Testis (tissue), 3 donors: ENCODE measurements around the gene SLC15A5. TPM values are rescaled to one million over a fixed set of nuclear protein-coding genes. Genes with fewer than 3 reads are reported as not detected.

Source experiments
- DNase-seq: peaks from one replicate; pipeline ENCODE4 v3.0.0-alpha.2; 2019
- H3K27ac ChIP-seq, 2 donors: fragments of 200-600 bp; sonication (generic); one replicate each; pipeline ENCODE4 v1.5.1; 2019
- H3K27me3 ChIP-seq: fragments of 200-600 bp; sonication (generic); one replicate; pipeline ENCODE4 v1.5.1; 2019
- H3K36me3 ChIP-seq: fragments of 200-600 bp; sonication (generic); one replicate; pipeline ENCODE4 v1.5.1; 2017; ENCODE audit warnings: low read depth; ENCODE audit errors: missing control alignments
- H3K4me1 ChIP-seq: fragments of 200-600 bp; sonication (generic); one replicate; pipeline ENCODE4 v1.5.1; 2019
- H3K4me3 ChIP-seq, 2 donors: fragments of 200-600 bp; sonication (generic); one replicate each; pipeline ENCODE4 v1.5.1; 2017 to 2019
- H3K9me3 ChIP-seq: fragments of 200-600 bp; sonication (generic); one replicate; pipeline ENCODE4 v1.5.1; 2017
- POLR2A ChIP-seq: fragments of 450-650 bp; IDR thresholded peaks from one replicate; pipeline ENCODE4 v1.6.1; 2017; ENCODE audit warnings: antibody characterized with exemption, mild to moderate bottlenecking, moderate library complexity
- WGBS, 2 donors: methylation state at CpG; one replicate each; pipeline ENCODE4 v1.1.5; 2018; 5-methylcytosine and 5-hydroxymethylcytosine counted together
- intact Hi-C: fragments of 100-400 bp; cut with DNase I; formaldehyde crosslinking; loops from one replicate; pipeline ENCODE4 v1.15.1; 2023; ENCODE audit warnings: low total_unique reads
- polyA plus RNA-seq: library from polyadenylated mRNA; stranded (reverse); fragments of 350-450 nt; fragmentation: Illumina TruSeq; extraction: RNeasy Lipid Tissue Mini Kit (QIAGEN cat#74804); gene quantifications from one replicate; pipeline ENCODE4 v1.2.3, GENCODE V29; 2014; ENCODE audit warnings: low read depth, low replicate concordance; ENCODE audit not compliant: insufficient read depth
- total RNA-seq, 2 donors: library from RNA; depleted of rRNA; stranded (reverse); fragments of >200 nt; gene quantifications; one replicate each; pipeline ENCODE4 v1.2.3, GENCODE V29; 2016
- TF ChIP-seq, protein P1 (sequence below), 3 experiments: fragments of 450-650 bp in 2 of 3; fragments of 200-600 bp in 1 of 3; sonication (generic) in 1 of 3; IDR thresholded peaks; one replicate each; pipeline ENCODE4 v1.5.1; 2016 to 2019; ENCODE audit warnings: antibody characterized with exemption in 3 of 3, mild to moderate bottlenecking in 2 of 3, moderate library complexity in 1 of 3

Gene SLC15A5
- total and polyA plus RNA-seq, 3 donors from 2014 or later, result 0.12 TPM; not detected in 2

DNA sequence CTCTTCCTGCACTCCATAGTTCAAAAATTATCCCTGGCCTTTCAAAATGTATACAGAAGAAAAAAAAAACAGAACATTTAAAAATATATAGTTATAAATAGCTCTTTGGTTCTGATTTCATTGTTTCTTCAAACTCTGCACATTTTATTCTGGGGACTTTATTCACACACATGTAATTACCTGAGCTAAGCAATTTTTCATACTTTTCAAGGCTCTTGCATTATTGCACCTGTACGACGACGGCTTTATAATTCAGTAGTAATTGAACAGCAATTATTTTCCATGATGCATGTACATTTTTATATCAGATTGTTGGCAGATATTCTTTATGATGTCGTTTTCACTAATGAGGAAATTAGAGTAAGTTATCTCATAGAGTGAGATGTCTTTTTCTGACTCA, 13.5 kb upstream of the SLC15A5 start:
- WGBS, 2 donors, result 87% methylated on average over 4 of the region's 4 CpGs
- intact Hi-C loops, result no loop called here

DNA sequence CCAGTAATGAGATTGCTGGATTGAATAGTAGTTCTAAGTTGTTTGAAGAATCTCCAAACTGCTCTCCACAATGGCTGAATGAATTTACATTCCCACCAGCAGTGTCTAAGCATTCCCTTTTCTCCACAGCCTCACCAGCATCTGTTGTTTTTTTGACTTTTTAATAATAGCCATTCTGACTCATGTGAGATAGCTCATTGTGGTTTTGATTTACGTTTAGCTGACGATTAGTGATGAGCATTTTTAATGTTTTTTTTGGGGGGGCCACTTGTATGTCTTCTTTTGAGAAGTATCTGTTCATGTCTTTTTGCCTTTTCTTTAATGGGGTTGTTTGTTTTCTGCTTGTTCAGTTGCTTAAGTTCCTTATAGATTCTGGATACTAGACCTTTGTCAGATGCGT, 8.1 kb upstream of the SLC15A5 start:
- Histone ChIP-seq H3K36me3 (no peaks in the 10 kb centered on the region), H3K27ac (no peak overlapping the region), H3K4me1 (no peaks in the 10 kb centered on the region), H3K9me3 (no peaks in the 10 kb centered on the region), H3K4me3 (no peak overlapping the region), H3K27me3 (no peaks in the 10 kb centered on the region)
- TF ChIP-seq, protein P1, sequence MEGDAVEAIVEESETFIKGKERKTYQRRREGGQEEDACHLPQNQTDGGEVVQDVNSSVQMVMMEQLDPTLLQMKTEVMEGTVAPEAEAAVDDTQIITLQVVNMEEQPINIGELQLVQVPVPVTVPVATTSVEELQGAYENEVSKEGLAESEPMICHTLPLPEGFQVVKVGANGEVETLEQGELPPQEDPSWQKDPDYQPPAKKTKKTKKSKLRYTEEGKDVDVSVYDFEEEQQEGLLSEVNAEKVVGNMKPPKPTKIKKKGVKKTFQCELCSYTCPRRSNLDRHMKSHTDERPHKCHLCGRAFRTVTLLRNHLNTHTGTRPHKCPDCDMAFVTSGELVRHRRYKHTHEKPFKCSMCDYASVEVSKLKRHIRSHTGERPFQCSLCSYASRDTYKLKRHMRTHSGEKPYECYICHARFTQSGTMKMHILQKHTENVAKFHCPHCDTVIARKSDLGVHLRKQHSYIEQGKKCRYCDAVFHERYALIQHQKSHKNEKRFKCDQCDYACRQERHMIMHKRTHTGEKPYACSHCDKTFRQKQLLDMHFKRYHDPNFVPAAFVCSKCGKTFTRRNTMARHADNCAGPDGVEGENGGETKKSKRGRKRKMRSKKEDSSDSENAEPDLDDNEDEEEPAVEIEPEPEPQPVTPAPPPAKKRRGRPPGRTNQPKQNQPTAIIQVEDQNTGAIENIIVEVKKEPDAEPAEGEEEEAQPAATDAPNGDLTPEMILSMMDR (IDR thresholded peaks at IDR 0.05), result no peak
- TF ChIP-seq POLR2A, result no peak
- DNase-seq, result no peak
- 91 to 92% methylated on average over 3 of the region's 3 CpGs for WGBS, 2 donors
- intact Hi-C loops, result no loop called here

More for the DNA sequence above, 13.5 kb upstream of the SLC15A5 start:
- no peaks in the 10 kb centered on the region for H3K27me3 ChIP-seq
- TF ChIP-seq POLR2A, result no peak
- TF ChIP-seq, protein P1 (IDR thresholded peaks at IDR 0.05), result no peak
- no peak overlapping the region for H3K4me3 ChIP-seq
- no peaks in the 10 kb centered on the region for H3K4me1 ChIP-seq
- H3K36me3 ChIP-seq, result no peaks in the 10 kb centered on the region
- H3K27ac ChIP-seq, result no peak overlapping the region
- H3K9me3 ChIP-seq, result no peaks in the 10 kb centered on the region
- no peak for DNase-seq

DNA sequence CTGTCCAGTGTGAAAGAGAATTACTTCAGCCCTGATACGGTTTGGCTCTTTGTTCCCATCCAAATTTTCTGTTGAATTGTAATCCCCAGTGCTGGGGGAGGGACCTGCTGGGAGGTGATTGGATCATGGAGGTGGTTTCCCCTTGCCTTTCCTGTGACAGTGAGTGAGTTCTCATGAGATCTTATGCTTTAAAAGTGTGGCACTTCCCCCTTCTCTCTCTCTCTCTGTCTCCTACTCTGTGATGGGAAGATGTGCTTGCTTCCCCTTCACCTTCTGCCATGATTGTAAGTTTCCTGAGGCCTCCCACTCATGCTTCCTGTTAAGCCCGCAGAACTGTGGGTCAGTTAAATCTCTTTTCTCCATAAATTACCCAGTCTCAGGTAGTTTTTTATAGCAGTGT, 5.5 kb upstream of the SLC15A5 start:
- intact Hi-C loops, result no loop called here
- H3K36me3 ChIP-seq, result no peaks in the 10 kb centered on the region
- H3K4me3 ChIP-seq, result no peak overlapping the region
- DNase-seq, result no peak
- H3K4me1 ChIP-seq, result no peaks in the 10 kb centered on the region
- 70 to 76% methylated on average over 2 of the region's 2 CpGs for WGBS, 2 donors
- no peak overlapping the region for H3K27ac ChIP-seq
- no peaks in the 10 kb centered on the region for H3K27me3 ChIP-seq
- H3K9me3 ChIP-seq, result no peaks in the 10 kb centered on the region
- TF ChIP-seq, protein P1 (IDR thresholded peaks at IDR 0.05), result no peak
- TF ChIP-seq POLR2A, result no peak

DNA sequence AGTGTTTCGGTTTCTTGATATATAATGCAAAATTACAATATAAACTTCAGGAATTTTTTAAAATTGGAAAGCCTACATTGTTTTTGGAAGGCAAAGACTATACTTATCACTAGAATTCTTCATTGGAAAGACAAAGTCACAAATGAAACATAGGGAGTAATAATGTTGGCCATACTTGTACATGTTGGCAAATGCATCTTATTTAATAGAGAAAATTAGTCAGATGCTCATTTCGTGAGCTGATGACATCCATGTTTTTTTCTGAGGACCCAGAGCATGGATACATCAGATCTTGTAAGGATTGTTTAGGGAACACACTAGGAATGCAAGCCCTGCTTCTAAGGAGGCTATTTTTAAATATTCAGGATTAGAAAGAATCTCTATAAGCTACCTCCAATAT, 4.6 kb upstream of the SLC15A5 start:
- intact Hi-C loops, result no loop called here
- Histone ChIP-seq H3K4me3 (no peak overlapping the region), H3K27ac (no peak overlapping the region), H3K27me3 (no peaks in the 10 kb centered on the region), H3K36me3 (no peaks in the 10 kb centered on the region), H3K4me1 (no peaks in the 10 kb centered on the region), H3K9me3 (no peaks in the 10 kb centered on the region)
- TF ChIP-seq, protein P1 (IDR thresholded peaks at IDR 0.05), result no peak
- TF ChIP-seq POLR2A, result no peak
- DNase-seq, result no peak
- 69 to 72% methylated on average over 2 of the region's 2 CpGs for WGBS, 2 donors

DNA sequence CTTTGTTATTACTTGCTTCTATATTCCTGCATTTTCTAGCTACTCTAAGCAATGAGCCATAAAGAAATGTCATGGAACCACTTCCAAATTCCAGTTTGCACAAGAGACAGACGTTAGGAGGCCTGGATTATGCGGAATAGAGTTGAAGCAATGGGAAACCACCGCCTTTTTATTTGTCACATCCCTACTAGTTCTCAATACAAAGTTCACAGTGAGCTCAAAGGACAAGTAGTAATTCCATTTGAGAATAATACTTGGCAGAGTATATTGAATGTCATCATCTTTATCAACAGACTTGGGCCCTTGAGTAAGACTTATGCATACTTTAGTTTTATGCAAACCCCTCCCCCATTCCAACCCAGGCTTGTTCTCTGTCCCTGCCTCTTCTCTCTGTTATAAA, 3.7 kb upstream of the SLC15A5 start:
- Histone ChIP-seq H3K9me3 (no peaks in the 10 kb centered on the region), H3K4me3 (no peak overlapping the region), H3K4me1 (no peaks in the 10 kb centered on the region), H3K27ac (no peak overlapping the region), H3K27me3 (no peaks in the 10 kb centered on the region), H3K36me3 (no peaks in the 10 kb centered on the region)
- no peak for TF ChIP-seq POLR2A
- TF ChIP-seq, protein P1 (IDR thresholded peaks at IDR 0.05), result no peak
- intact Hi-C loops, result no loop called here
- 67 to 72% methylated on average over 3 of the region's 3 CpGs for WGBS, 2 donors
- DNase-seq, result no peak
